ENCODE results near the gene RANBP1. TPM values are rescaled to one million over a fixed set of nuclear protein-coding genes. Genes with fewer than 3 reads are reported as not detected.

The RANBP1 gene
- total RNA-seq, 2 experiments from 2014 or later: 359 to 372 TPM

DNA sequence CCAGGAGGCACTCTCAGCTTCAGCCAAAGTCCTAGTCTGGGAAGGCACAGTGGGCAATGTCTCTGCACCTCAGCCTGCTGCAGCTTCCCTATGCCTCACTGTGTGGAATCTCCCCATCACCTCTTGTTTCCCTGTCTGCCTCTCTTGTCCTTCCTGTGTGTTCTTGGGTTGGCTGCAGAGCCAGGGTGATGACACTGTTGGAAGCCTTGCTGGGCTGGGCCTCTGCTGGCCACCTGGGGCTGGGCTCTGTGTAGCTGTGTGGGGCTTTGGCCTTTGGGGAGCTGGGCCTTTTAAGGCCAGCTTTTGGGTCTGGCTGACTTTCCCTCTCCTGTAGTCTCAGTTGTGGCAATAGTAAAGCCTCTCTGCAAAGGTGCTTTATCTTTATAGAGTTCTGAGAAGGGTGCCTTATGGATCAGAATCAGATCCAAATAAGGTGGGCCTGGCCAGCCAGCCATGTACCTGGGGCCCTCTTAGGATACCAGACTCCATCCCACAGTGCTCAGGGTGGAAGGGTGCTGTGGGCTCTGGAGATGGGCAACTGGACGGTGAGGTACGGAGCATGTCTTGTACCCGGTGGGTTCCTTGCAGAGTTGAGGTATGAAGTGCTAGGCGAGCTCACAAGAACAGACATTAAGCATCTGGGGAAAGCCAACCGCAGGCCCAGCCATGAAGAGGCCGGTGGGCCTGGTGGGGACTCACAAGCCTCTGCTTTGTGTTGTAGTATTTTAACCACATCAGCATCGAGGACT lies 10.3 kb upstream of the RANBP1 start:
- intact Hi-C loops (cut with micrococcal nuclease): no loop called here
- Mint-ChIP-seq H3K27ac (no peak overlapping the region), H3K4me1 (ENCODE audit: low read depth) (peaks cover 18% of the 10 kb centered on the region), H3K4me3 (no peak overlapping the region), H3K9me3 (no peaks in the 10 kb centered on the region), H3K36me3 (peaks cover 12% of the 10 kb centered on the region), H3K27me3 (no peaks in the 10 kb centered on the region)
- ChIA-PET POLR2A (no interaction called here), CTCF (no interaction called here)
- no peak for DNase-seq

DNA sequence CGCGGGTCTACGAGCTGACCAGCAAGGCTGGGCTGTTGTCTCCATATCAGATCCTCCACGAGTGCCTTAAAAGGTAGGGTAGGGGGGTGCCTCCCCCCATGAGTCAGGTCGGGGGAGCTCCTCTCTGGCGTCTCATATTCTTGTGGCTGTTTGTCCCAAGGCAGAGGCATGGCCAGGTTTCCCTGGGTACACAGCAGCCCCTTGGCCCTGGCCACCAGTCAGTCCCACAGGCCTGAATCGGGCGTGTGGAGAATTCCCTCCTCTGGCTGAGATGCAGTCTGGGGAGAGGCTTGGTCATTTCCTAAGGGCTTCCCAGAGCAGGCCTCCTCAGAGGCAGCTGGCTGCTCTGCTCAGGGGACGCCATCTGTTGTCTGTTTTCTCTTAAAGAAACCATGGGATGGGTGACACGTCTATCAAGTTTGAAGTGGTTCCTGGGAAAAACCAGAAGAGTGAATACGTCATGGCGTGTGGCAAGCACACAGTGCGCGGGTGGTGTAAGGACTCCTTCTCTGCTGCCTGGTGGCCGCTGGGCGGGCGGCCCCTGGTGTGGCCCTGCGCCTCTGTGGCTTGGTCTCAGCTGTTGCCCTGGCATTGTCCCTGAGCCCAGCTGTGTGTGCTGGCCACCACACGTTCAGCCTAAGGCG lies 9.6 kb upstream of the RANBP1 start:
- POLR2A ChIA-PET: no interaction called here
- DNase-seq: no peak
- no peak overlapping the region for H3K4me3 Mint-ChIP-seq
- H3K27me3 Mint-ChIP-seq: no peaks in the 10 kb centered on the region
- CTCF ChIA-PET: interaction anchor here (1.3 kb wide), 1 partner anchor 23 kb away, joined by 3 read pairs; no protein-coding TSS in a partner anchor
- H3K9me3 Mint-ChIP-seq: no peaks in the 10 kb centered on the region
- H3K4me1 Mint-ChIP-seq (ENCODE audit: low read depth): peaks cover 15% of the 10 kb centered on the region
- intact Hi-C loops (cut with micrococcal nuclease): no loop called here
- H3K36me3 Mint-ChIP-seq: peaks cover 14% of the 10 kb centered on the region
- no peak overlapping the region for H3K27ac Mint-ChIP-seq

- intact Hi-C loops (cut with micrococcal nuclease): no loop called here
- ChIA-PET POLR2A (no interaction called here), CTCF (interaction anchor here (1.2 to 1.3 kb wide), 2 partner anchors 22 to 135 kb away, joined by 3 read pairs; no protein-coding TSS in a partner anchor)
- no peak for DNase-seq
- H3K9me3 Mint-ChIP-seq: no peaks in the 10 kb centered on the region
- H3K27me3 Mint-ChIP-seq: no peaks in the 10 kb centered on the region
- H3K27ac Mint-ChIP-seq: no peak overlapping the region
- H3K4me3 Mint-ChIP-seq: no peak overlapping the region
- H3K36me3 Mint-ChIP-seq: peaks cover 14% of the 10 kb centered on the region
- H3K4me1 Mint-ChIP-seq (ENCODE audit: low read depth): peaks cover 12% of the 10 kb centered on the region
Observed at GRCh38 chr22:20106849-20107237, 9.1 kb upstream of the RANBP1 start.

DNA sequence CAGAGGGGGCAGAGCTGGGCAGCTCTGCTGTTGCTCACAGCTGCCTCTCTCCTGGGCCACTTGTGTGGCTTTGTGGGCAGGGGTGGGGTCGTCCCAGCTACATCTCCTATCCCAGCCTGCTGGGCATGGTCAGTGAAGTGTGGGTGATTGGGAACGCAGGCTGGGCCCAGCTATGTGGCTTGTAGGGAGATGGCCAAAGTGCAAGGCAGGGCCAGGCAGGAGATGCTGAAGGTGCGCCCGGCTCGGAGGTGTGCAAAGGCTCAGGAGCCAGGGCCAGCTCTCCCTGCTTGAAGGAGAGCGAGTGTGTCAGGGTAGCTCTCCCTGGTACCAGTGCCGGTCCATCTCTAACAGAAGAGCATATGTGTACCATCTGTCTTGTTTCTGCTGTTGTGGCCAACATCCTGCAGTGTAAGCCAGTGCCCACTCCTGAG lies 8.4 kb upstream of the RANBP1 start:
- Mint-ChIP-seq H3K27ac (peak overlapping the region; percentile 38), H3K27me3 (no peaks in the 10 kb centered on the region), H3K4me1 (ENCODE audit: low read depth) (peaks cover 11% of the 10 kb centered on the region), H3K36me3 (peaks cover 10% of the 10 kb centered on the region), H3K9me3 (no peaks in the 10 kb centered on the region), H3K4me3 (no peak overlapping the region)
- ChIA-PET CTCF (interaction anchor here (1.2 to 1.3 kb wide), 2 partner anchors 22 to 136 kb away, joined by 3 read pairs; no protein-coding TSS in a partner anchor), POLR2A (no interaction called here)
- DNase-seq: no peak
- intact Hi-C loops (cut with micrococcal nuclease): no loop called here

GRCh38 chr22:20107951-20108756 lies 7.8 kb upstream of the RANBP1 start:
- H3K36me3 Mint-ChIP-seq: peaks cover 8% of the 10 kb centered on the region

DNA sequence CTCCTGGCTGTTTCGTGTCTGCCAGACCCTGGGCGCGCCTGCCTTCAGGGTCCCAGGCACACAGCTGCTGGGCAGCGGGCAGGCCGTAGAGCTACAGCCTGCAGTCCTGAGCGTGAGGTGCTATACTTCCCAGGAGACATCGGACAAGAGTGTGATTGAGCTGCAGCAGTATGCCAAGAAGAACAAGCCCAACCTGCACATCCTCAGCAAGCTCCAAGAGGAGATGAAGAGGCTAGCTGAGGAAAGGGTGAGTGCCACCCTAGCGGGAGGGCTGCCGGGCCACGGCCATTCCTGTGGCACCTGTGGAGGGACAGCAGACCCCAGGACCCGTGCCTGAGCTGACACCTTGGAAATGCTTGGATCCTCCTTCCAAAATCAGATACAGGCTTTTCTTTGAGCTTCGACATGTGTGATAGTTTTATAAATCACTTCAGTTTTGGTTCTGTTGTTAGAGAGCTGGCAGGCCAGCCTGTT lies 7.1 kb upstream of the RANBP1 start:
- Mint-ChIP-seq H3K27me3 (no peaks in the 10 kb centered on the region), H3K36me3 (peaks cover 8% of the 10 kb centered on the region), H3K27ac (no peak overlapping the region), H3K9me3 (no peaks in the 10 kb centered on the region), H3K4me3 (no peak overlapping the region), H3K4me1 (ENCODE audit: low read depth) (peaks cover 11% of the 10 kb centered on the region)
- CTCF ChIA-PET: no interaction called here
- DNase-seq: no peak
- POLR2A ChIA-PET: interaction anchor here (0.9 to 1.5 kb wide), 3 partner anchors 9 to 26 kb away, joined by 3 to 6 read pairs (median 5); no protein-coding TSS in a partner anchor
- intact Hi-C loops (cut with micrococcal nuclease): no loop called here

More at GRCh38 chr22:20107951-20108756, 7.8 kb upstream of the RANBP1 start:
- no peaks in the 10 kb centered on the region for H3K27me3 Mint-ChIP-seq
- no peak for DNase-seq
- H3K27ac Mint-ChIP-seq: peak overlapping the region; percentile 38
- H3K9me3 Mint-ChIP-seq: no peaks in the 10 kb centered on the region
- H3K4me3 Mint-ChIP-seq: no peak overlapping the region
- intact Hi-C loops (cut with micrococcal nuclease): no loop called here
- ChIA-PET CTCF (interaction anchor here (1.2 kb wide), 1 partner anchor 137 kb away, joined by 3 read pairs; no protein-coding TSS in a partner anchor), POLR2A (interaction anchor here (0.9 to 1.5 kb wide), 3 partner anchors 10 to 25 kb away, joined by 3 to 6 read pairs (median 5); no protein-coding TSS in a partner anchor)
- peaks cover 11% of the 10 kb centered on the region for H3K4me1 Mint-ChIP-seq (ENCODE audit: low read depth)

- CTCF ChIA-PET: interaction anchor here (1.3 kb wide), 1 partner anchor 145 kb away, joined by 4 read pairs; no protein-coding TSS in a partner anchor
- intact Hi-C loops (cut with micrococcal nuclease): no loop called here
- no peak overlapping the region for H3K4me3 Mint-ChIP-seq
- peaks cover 12% of the 10 kb centered on the region for H3K36me3 Mint-ChIP-seq
- no peak for DNase-seq
- peaks cover 11% of the 10 kb centered on the region for H3K4me1 Mint-ChIP-seq (ENCODE audit: low read depth)
- POLR2A ChIA-PET: interaction anchor here (0.9 to 1.5 kb wide), 5 partner anchors 8 to 26 kb away, joined by 3 to 6 read pairs (median 5); no protein-coding TSS in a partner anchor
- H3K9me3 Mint-ChIP-seq: no peaks in the 10 kb centered on the region
- H3K27ac Mint-ChIP-seq: no peak overlapping the region
- H3K27me3 Mint-ChIP-seq: no peaks in the 10 kb centered on the region
Observed at GRCh38 chr22:20109411-20110358, 6.2 kb upstream of the RANBP1 start.

- Mint-ChIP-seq H3K9me3 (no peaks in the 10 kb centered on the region), H3K36me3 (peaks cover 18% of the 10 kb centered on the region), H3K27ac (peak overlapping the region; percentile 86), H3K4me3 (no peak overlapping the region), H3K27me3 (no peaks in the 10 kb centered on the region), H3K4me1 (ENCODE audit: low read depth) (peaks cover 16% of the 10 kb centered on the region)
- ChIA-PET CTCF (interaction anchor here (0.6 to 1.7 kb wide), 9 partner anchors 10 to 145 kb away, joined by 3 to 14 read pairs (median 4); no protein-coding TSS in a partner anchor), POLR2A (interaction anchor here (1.2 to 1.3 kb wide), 2 partner anchors 9 to 10 kb away, joined by 3 to 5 read pairs; no protein-coding TSS in a partner anchor)
- intact Hi-C loops (cut with micrococcal nuclease): no loop called here
- no peak for DNase-seq
Observed at GRCh38 chr22:20110359-20110985, 5.4 kb upstream of the RANBP1 start.

DNA sequence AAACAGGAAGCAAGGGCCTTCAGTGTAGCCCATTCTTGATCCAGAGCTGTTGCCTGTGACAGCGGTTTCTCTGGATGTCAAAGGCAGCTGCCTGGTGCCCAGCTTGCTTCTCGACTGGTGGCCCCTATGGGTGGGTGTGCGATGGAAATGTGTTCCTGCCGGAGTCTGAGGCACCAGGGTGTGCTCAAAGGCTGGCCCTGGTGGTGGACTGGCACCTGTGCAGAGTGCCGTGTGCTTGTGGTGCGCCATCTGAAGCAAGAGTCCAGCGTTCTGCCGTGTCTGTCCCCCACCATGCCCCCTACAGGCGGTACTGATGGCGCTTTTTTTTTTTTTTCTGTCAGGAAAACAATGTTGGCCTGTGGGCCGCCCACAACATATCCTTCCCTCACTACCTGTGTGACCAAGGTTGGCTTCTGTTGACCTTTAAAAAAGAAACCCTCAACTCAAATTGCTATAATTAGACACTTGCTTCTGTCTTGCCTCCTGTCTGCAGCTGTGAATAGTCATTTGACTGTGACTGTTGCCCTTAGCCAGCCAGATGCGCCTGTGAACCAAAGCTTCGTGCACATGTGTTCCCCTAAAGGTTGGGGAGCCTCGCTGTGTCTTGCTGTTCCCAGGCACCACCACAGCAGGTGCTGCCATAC lies 4.7 kb upstream of the RANBP1 start:
- CTCF ChIA-PET: interaction anchor here (0.6 to 1.7 kb wide), 12 partner anchors 10 to 477 kb away, joined by 3 to 14 read pairs (median 3); no protein-coding TSS in a partner anchor
- intact Hi-C loops (cut with micrococcal nuclease): no loop called here
- H3K27me3 Mint-ChIP-seq: no peaks in the 10 kb centered on the region
- H3K4me3 Mint-ChIP-seq: no peak overlapping the region
- H3K4me1 Mint-ChIP-seq (ENCODE audit: low read depth): peaks cover 19% of the 10 kb centered on the region
- no peaks in the 10 kb centered on the region for H3K9me3 Mint-ChIP-seq
- peaks cover 20% of the 10 kb centered on the region for H3K36me3 Mint-ChIP-seq
- POLR2A ChIA-PET: interaction anchor here (1.2 to 1.3 kb wide), 2 partner anchors 8 to 10 kb away, joined by 3 to 5 read pairs; no protein-coding TSS in a partner anchor
- peak; percentile 54 for DNase-seq
- peak overlapping the region; percentile 86 for H3K27ac Mint-ChIP-seq
